ENCODE measurements around the gene MCF2L.
"Not testable (repeated sequence)": the region's sequence is repeated elsewhere in the genome, so short reads cannot be mapped to it uniquely, and the experiment has no call there.

Gene MCF2L

DNA sequence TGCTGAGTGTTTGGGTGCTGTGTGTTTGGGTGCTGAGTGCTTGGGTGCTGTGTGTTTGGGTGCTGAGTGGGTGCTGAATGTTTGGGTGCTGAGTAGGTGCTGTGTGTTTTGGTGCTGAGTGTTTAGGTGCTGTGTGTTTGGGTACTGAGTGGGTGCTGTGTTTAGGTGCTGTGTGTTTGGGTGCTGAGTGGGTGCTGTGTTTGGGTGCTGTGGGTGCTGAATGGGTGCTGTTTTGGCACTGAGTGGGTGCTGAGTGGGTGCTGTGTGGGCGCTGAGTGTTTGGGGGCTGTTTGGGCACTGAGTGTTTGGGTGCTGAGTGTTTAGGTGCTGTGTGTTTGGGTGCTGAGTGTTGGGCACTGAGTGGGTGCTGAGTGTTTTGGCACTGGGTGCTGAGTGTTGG is 88.1 kb downstream of the MCF2L start:
- no peak overlapping the region for H2BK120ac ChIP-seq (ENCODE audit: low read depth, low read length)
- H3K4me2 ChIP-seq (ENCODE audit: low read length, poor library complexity, severe bottlenecking) = no peak overlapping the region
- DNase-seq = no peak
- 91% methylated on average over 1 of the region's 1 CpG for WGBS
- no peaks in the 10 kb centered on the region for H3K9me3 ChIP-seq (ENCODE audit: control insufficient read depth, low read length)
- H2BK5ac ChIP-seq (ENCODE audit: low read depth, low read length, poor library complexity, severe bottlenecking) = no peak overlapping the region
- no peak overlapping the region for H2AK5ac ChIP-seq (ENCODE audit: low read length, severe bottlenecking)
- no peaks in the 10 kb centered on the region for H3K36me3 ChIP-seq (ENCODE audit: control insufficient read depth in 1 of 2, insufficient read depth in 2 of 2, low read depth in 1 of 2, low read length in 2 of 2)
- H3K14ac ChIP-seq (ENCODE audit: low read length in 2 of 2) = no peak overlapping the region
- peaks cover 23 to 55% of the 10 kb centered on the region in 2 experiments for H3K27me3 ChIP-seq (ENCODE audit: control insufficient read depth in 1 of 2, insufficient read depth in 1 of 2, low read length in 2 of 2)
- no peak overlapping the region for H3K4me3 ChIP-seq (ENCODE audit: insufficient read depth in 1 of 2, low read depth in 1 of 2, low read length in 2 of 2)
- H3K27ac ChIP-seq (ENCODE audit: low read length, poor library complexity, severe bottlenecking) = no peak overlapping the region
- H3K79me1 ChIP-seq (replicated peaks; ENCODE audit: low read length, poor library complexity, severe bottlenecking) = no peaks in the 10 kb centered on the region
- no peak overlapping the region for H3K9ac ChIP-seq (ENCODE audit: low read length)
- H2BK15ac ChIP-seq (ENCODE audit: low read depth, poor library complexity, severe bottlenecking) = no peak overlapping the region
- H2BK12ac ChIP-seq (ENCODE audit: low read length in 2 of 2) = no peak overlapping the region
- H3K4ac ChIP-seq (ENCODE audit: low read depth in 1 of 2, low read length in 2 of 2) = no peak overlapping the region
- no peak overlapping the region for H4K91ac ChIP-seq (ENCODE audit: low read length)
- peaks cover 3% of the 10 kb centered on the region for H3K4me1 ChIP-seq (ENCODE audit: control insufficient read depth, insufficient read depth, low read depth, low read length)
- H4K8ac ChIP-seq (ENCODE audit: low read length) = no peak overlapping the region
- H3K18ac ChIP-seq (ENCODE audit: low read depth in 1 of 2, low read length in 2 of 2) = no peak overlapping the region
- no peak overlapping the region for H3K23ac ChIP-seq (ENCODE audit: low read length in 2 of 2)
- H2AFZ ChIP-seq (ENCODE audit: low read depth, low read length) = no peak overlapping the region

DNA sequence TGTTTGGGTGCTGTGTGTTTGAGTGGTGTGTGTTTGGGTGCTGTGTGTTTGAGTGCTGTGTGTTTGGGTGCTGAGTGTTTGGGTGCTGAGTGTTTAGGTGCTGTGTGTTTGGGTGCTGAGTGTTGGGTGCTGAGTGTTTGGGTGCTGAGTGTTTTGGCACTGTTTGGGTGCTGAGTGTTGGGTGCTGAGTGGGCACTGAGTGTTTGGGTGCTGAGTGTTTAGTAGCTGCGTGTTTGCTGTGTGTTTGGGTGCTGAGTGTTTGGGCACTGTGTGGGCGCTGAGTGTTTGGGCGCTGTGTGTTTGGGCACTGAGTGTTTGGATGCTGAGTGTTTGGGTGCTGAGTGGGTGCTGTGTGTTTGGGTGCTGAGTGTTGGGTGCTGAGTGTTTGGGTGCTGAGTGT is 88.5 kb downstream of the MCF2L start:
- not testable (repeated sequence) for H3K4me3 ChIP-seq (ENCODE audit: insufficient read depth in 1 of 2, low read depth in 1 of 2, low read length in 2 of 2); H3K14ac ChIP-seq (ENCODE audit: low read length in 2 of 2); H3K9me3 ChIP-seq (ENCODE audit: control insufficient read depth, low read length); H2BK120ac ChIP-seq (ENCODE audit: low read depth, low read length); H2BK15ac ChIP-seq (ENCODE audit: low read depth, poor library complexity, severe bottlenecking); H3K4me2 ChIP-seq (ENCODE audit: low read length, poor library complexity, severe bottlenecking); H2BK12ac ChIP-seq (ENCODE audit: low read length in 2 of 2); H4K8ac ChIP-seq (ENCODE audit: low read length); H4K91ac ChIP-seq (ENCODE audit: low read length); H3K4me1 ChIP-seq (ENCODE audit: control insufficient read depth, insufficient read depth, low read depth, low read length); H3K36me3 ChIP-seq (ENCODE audit: control insufficient read depth in 1 of 2, insufficient read depth in 2 of 2, low read depth in 1 of 2, low read length in 2 of 2); H2BK5ac ChIP-seq (ENCODE audit: low read depth, low read length, poor library complexity, severe bottlenecking); H3K4ac ChIP-seq (ENCODE audit: low read depth in 1 of 2, low read length in 2 of 2); H2AK5ac ChIP-seq (ENCODE audit: low read length, severe bottlenecking); H3K27ac ChIP-seq (ENCODE audit: low read length, poor library complexity, severe bottlenecking); H3K9ac ChIP-seq (ENCODE audit: low read length); H3K23ac ChIP-seq (ENCODE audit: low read length in 2 of 2); H2AFZ ChIP-seq (ENCODE audit: low read depth, low read length); H3K79me1 ChIP-seq (replicated peaks; ENCODE audit: low read length, poor library complexity, severe bottlenecking); DNase-seq; H3K18ac ChIP-seq (ENCODE audit: low read depth in 1 of 2, low read length in 2 of 2)
- 93% methylated on average over 3 of the region's 3 CpGs for WGBS
- peaks cover 18 to 51% of the 10 kb centered on the region in 2 experiments for H3K27me3 ChIP-seq (ENCODE audit: control insufficient read depth in 1 of 2, insufficient read depth in 1 of 2, low read length in 2 of 2)

DNA sequence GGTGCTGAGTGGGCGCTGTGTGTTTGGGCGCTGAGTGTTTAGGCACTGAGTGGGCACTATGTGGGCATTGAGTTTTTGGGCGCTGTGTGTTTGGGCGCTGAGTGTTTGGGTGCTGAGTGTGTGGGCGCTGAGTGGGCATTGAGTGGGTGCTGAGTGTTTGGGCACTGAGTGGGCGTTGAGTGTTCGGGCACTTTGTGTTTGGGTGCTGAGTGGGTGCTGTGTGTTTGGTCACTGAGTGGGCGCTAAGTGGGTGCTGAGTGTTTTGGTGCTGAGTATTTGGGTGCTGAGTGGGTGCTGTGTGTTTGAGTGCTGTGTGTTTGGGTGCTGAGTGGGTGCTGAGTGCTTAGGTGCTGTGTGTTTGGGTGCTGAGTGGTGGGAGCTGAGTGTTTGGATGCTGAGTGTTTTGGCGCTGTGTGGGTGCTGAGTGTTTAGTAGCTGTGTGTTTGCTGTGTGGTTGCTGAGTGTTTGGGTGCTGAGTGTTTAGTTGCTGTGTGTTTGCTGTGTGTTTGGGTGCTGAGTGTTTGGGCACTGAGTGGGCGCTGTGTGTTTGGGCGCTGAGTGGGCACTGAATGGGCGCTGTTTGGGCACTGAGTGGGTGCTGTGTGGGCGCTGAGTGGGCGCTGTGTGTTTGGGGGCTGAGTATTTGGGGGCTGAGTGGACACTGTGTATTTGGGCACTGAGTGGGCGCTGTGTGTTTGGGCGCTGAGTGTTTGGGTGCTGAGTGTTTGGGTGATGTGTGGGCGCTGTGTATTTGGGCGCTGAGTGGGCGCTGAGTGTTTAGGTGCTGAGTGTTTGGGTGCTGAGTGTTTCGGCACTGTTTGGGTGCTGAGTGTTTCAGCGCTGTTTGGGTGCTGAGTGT is 89.3 kb downstream of the MCF2L start:
- Histone ChIP-seq H2BK120ac (ENCODE audit: low read depth, low read length) (no peak overlapping the region), H3K4me1 (ENCODE audit: control insufficient read depth, insufficient read depth, low read depth, low read length) (peaks cover 3% of the 10 kb centered on the region), H2BK12ac (ENCODE audit: low read length in 2 of 2) (no peak overlapping the region), H3K36me3 (ENCODE audit: control insufficient read depth in 1 of 2, insufficient read depth in 2 of 2, low read depth in 1 of 2, low read length in 2 of 2) (no peaks in the 10 kb centered on the region), H4K91ac (ENCODE audit: low read length) (no peak overlapping the region), H3K9ac (ENCODE audit: low read length) (no peak overlapping the region), H3K4ac (ENCODE audit: low read depth in 1 of 2, low read length in 2 of 2) (no peak overlapping the region), H2AFZ (ENCODE audit: low read depth, low read length) (no peak overlapping the region), H2BK5ac (ENCODE audit: low read depth, low read length, poor library complexity, severe bottlenecking) (no peak overlapping the region), H2AK5ac (ENCODE audit: low read length, severe bottlenecking) (no peak overlapping the region), H3K18ac (ENCODE audit: low read depth in 1 of 2, low read length in 2 of 2) (no peak overlapping the region), H3K4me3 (ENCODE audit: insufficient read depth in 1 of 2, low read depth in 1 of 2, low read length in 2 of 2) (no peak overlapping the region), H3K4me2 (ENCODE audit: low read length, poor library complexity, severe bottlenecking) (no peak overlapping the region), H3K27ac (ENCODE audit: low read length, poor library complexity, severe bottlenecking) (no peak overlapping the region), H3K23ac (ENCODE audit: low read length in 2 of 2) (no peak overlapping the region), H3K27me3 (ENCODE audit: control insufficient read depth in 1 of 2, insufficient read depth in 1 of 2, low read length in 2 of 2) (peaks cover 10 to 47% of the 10 kb centered on the region in 2 experiments), H3K9me3 (ENCODE audit: control insufficient read depth, low read length) (no peaks in the 10 kb centered on the region), H2BK15ac (ENCODE audit: low read depth, poor library complexity, severe bottlenecking) (no peak overlapping the region), H3K14ac (ENCODE audit: low read length in 2 of 2) (no peak overlapping the region), H4K8ac (ENCODE audit: low read length) (no peak overlapping the region), H3K79me1 (replicated peaks; ENCODE audit: low read length, poor library complexity, severe bottlenecking) (no peaks in the 10 kb centered on the region)
- no peak for DNase-seq
- 90% methylated on average over 19 of the region's 21 CpGs for WGBS

DNA sequence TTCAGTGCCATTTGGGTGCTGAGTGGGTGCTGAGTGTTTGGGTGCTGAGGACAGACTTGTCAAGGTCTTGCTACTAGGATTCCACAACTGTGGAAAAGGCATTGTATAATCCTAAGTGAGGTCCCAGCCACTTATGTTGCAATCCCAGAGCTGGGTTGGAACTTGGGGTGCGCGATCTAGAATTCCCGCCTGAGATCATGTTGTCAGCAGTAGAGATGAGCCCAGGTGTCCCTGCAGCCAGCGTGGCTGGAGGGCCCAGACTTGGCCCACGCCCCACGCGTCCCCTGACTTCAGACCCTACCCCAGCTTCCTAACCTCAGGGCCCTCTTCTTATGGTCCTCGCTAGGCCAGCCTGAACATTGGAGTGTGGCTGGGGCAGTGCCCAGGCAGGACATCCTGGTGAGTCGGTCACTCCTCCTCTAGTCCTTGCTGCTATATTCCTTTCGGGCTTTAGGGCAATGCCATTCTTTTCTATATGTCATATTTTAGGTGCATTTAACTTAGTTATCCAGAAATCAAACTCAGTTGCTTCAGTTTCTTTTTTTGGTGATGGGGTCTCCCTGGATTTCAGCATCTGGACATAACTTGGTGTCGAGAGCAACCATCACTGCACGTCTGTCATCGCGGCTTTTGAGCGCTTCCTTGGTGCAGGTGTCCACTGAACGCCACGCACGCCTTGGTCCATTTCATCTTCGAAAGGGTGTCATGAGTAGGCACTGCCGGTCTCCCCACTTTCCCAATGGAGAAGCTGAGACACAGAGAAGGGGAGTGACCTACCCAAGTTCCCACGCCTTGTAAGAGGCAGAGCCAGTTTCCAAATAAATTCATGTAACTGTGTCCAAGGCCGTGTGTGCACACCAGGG is 90.2 kb downstream of the MCF2L start:
- no peak overlapping the region for H3K4me2 ChIP-seq (ENCODE audit: low read length, poor library complexity, severe bottlenecking)
- no peak overlapping the region for H2AFZ ChIP-seq (ENCODE audit: low read depth, low read length)
- H3K4me1 ChIP-seq (ENCODE audit: control insufficient read depth, insufficient read depth, low read depth, low read length) = peaks cover 3% of the 10 kb centered on the region
- no peak overlapping the region for H4K91ac ChIP-seq (ENCODE audit: low read length)
- no peak overlapping the region for H3K23ac ChIP-seq (ENCODE audit: low read length in 2 of 2)
- peaks cover 1 to 38% of the 10 kb centered on the region in 2 experiments for H3K27me3 ChIP-seq (ENCODE audit: control insufficient read depth in 1 of 2, insufficient read depth in 1 of 2, low read length in 2 of 2)
- no peak overlapping the region for H2BK120ac ChIP-seq (ENCODE audit: low read depth, low read length)
- 95% methylated on average over 21 of the region's 22 CpGs for WGBS
- H3K9me3 ChIP-seq (ENCODE audit: control insufficient read depth, low read length) = no peaks in the 10 kb centered on the region
- no peak overlapping the region for H2BK5ac ChIP-seq (ENCODE audit: low read depth, low read length, poor library complexity, severe bottlenecking)
- no peak overlapping the region for H2BK12ac ChIP-seq (ENCODE audit: low read length in 2 of 2)
- no peak overlapping the region for H3K18ac ChIP-seq (ENCODE audit: low read depth in 1 of 2, low read length in 2 of 2)
- H3K36me3 ChIP-seq (ENCODE audit: control insufficient read depth in 1 of 2, insufficient read depth in 2 of 2, low read depth in 1 of 2, low read length in 2 of 2) = no peaks in the 10 kb centered on the region
- no peak overlapping the region for H3K4ac ChIP-seq (ENCODE audit: low read depth in 1 of 2, low read length in 2 of 2)
- no peak overlapping the region for H3K4me3 ChIP-seq (ENCODE audit: insufficient read depth in 1 of 2, low read depth in 1 of 2, low read length in 2 of 2)
- H4K8ac ChIP-seq (ENCODE audit: low read length) = no peak overlapping the region
- H3K27ac ChIP-seq (ENCODE audit: low read length, poor library complexity, severe bottlenecking) = no peak overlapping the region
- H2BK15ac ChIP-seq (ENCODE audit: low read depth, poor library complexity, severe bottlenecking) = no peak overlapping the region
- H3K9ac ChIP-seq (ENCODE audit: low read length) = no peak overlapping the region
- no peak for DNase-seq
- no peak overlapping the region for H3K14ac ChIP-seq (ENCODE audit: low read length in 2 of 2)
- no peak overlapping the region for H2AK5ac ChIP-seq (ENCODE audit: low read length, severe bottlenecking)
- no peaks in the 10 kb centered on the region for H3K79me1 ChIP-seq (replicated peaks; ENCODE audit: low read length, poor library complexity, severe bottlenecking)

All from mesenchymal stem cell (in vitro differentiated cells and primary cell).